GM12891 (cell line): ENCODE measurements around the gene PINK1.

ENCODE experiments used
- PAX5 ChIP-seq: IDR thresholded peaks from 2 replicates; pipeline ENCODE4 v1.6.1; 2011; ENCODE audit warnings: low read length, moderate library complexity, mild to moderate bottlenecking; ENCODE audit not compliant: insufficient read depth, severe bottlenecking
- POLR2A ChIP-seq: IDR thresholded peaks from 2 replicates; pipeline ENCODE4 v1.6.1; 2011; ENCODE audit warnings: low read depth, low read length, control low read depth
- POLR2AphosphoS5 ChIP-seq: IDR thresholded peaks from 2 replicates; pipeline ENCODE4 v1.6.1; 2011; ENCODE audit warnings: low read depth, low read length, control low read depth
- TAF1 ChIP-seq: IDR thresholded peaks from 2 replicates; pipeline ENCODE4 v1.6.1; 2011; ENCODE audit warnings: low read depth, low read length, control low read depth

DNA sequence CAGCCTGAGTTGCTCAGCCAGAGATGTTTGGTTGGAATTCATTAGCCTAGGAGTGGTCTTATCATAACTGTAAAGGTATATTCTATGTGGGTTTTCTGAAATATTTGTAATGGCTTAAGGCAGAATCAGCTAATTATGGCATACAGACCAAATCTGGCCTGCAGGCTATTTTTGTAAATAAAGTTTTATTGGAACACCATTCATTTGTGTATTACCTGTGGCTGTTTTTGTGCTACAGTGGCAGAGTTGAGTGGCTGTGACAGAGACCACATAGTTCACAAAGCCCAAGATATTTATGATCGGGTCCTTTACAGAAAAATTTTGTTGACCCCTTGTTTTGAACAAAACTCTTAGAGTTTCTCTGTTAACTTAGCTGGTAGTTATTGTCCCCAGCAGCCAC lies 35.3 kb downstream of the PINK1 start:
- TF ChIP-seq POLR2AphosphoS5, result no peak
- no peak for TF ChIP-seq TAF1
- no peak for TF ChIP-seq POLR2A
- no peak for TF ChIP-seq PAX5
